PFSK-1 (cell line): ENCODE measurements around the gene AATK.

ENCODE experiments used
- POLR2AphosphoS5 ChIP-seq: IDR thresholded peaks from 2 replicates; pipeline ENCODE4 v1.6.1; 2012; ENCODE audit warnings: low read depth, mild to moderate bottlenecking, control low read depth, low read length, moderate library complexity
- SIN3A ChIP-seq: IDR thresholded peaks from 2 replicates; pipeline ENCODE4 v1.6.1; 2012; ENCODE audit warnings: mild to moderate bottlenecking, low read length, moderate library complexity, borderline replicate concordance; ENCODE audit not compliant: insufficient read depth
- TAF1 ChIP-seq: IDR thresholded peaks from 2 replicates; pipeline ENCODE4 v1.6.1; 2012; ENCODE audit warnings: low read length, control low read depth, borderline replicate concordance; ENCODE audit not compliant: insufficient read depth
- TF ChIP-seq, protein P1 (sequence below), 2 experiments: IDR thresholded peaks; 2 replicates each; pipeline versions ENCODE4 v1.6.1 to v1.8.0; 2011 to 2012; ENCODE audit warnings: low read depth in 2 of 2, low read length in 2 of 2, control low read depth in 1 of 2, inconsistent platforms in 1 of 2, mild to moderate bottlenecking in 1 of 2, moderate library complexity in 1 of 2; ENCODE audit not compliant: insufficient read depth in 1 of 2

DNA sequence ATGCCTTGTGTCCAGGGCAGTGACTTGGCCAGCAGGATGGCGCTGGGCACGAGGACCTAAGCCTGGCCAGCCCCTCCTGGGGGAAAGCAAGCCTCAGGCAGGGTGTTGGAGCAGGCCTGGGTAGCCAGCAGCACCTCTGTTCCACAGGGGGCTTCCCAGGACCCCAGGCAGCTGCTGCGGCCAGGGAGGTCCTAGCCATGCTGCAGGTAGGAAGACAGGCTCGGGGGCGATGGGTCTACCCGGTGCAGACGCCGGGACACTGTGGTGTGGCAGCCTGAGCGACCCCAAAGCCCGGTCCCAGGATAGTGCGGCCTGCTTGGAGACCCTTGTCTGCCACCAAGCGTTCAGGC, 22.4 kb upstream of the AATK start:
- TF ChIP-seq POLR2AphosphoS5 (0 out of 2 replicates have a peak, but pooled peaks have one; percentile 22), SIN3A (no peak), TAF1 (no peak)
- TF ChIP-seq, protein P1, sequence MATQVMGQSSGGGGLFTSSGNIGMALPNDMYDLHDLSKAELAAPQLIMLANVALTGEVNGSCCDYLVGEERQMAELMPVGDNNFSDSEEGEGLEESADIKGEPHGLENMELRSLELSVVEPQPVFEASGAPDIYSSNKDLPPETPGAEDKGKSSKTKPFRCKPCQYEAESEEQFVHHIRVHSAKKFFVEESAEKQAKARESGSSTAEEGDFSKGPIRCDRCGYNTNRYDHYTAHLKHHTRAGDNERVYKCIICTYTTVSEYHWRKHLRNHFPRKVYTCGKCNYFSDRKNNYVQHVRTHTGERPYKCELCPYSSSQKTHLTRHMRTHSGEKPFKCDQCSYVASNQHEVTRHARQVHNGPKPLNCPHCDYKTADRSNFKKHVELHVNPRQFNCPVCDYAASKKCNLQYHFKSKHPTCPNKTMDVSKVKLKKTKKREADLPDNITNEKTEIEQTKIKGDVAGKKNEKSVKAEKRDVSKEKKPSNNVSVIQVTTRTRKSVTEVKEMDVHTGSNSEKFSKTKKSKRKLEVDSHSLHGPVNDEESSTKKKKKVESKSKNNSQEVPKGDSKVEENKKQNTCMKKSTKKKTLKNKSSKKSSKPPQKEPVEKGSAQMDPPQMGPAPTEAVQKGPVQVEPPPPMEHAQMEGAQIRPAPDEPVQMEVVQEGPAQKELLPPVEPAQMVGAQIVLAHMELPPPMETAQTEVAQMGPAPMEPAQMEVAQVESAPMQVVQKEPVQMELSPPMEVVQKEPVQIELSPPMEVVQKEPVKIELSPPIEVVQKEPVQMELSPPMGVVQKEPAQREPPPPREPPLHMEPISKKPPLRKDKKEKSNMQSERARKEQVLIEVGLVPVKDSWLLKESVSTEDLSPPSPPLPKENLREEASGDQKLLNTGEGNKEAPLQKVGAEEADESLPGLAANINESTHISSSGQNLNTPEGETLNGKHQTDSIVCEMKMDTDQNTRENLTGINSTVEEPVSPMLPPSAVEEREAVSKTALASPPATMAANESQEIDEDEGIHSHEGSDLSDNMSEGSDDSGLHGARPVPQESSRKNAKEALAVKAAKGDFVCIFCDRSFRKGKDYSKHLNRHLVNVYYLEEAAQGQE (IDR thresholded peaks at IDR 0.05; ENCODE audit: insufficient read depth in 1 of 2, low read depth in 2 of 2, low read length in 2 of 2): no peak
